ENCODE measurements around the gene ACTR6. TPM values are rescaled to one million over a fixed set of nuclear protein-coding genes. Genes with fewer than 3 reads are reported as not detected.

ACTR6 gene
- total and polyA plus RNA-seq, 9 of the 15 experiments (the other 6 are each of a cell fraction or from before 2014, with no cell fraction given): 26.1 to 109 (median 70.9) TPM

GRCh38 chr12:100199347-100200149 lies 1.1 kb upstream of the ACTR6 start (continued):
- TF ChIP-seq ZBTB11 (CRISPR knock-in tag; IDR thresholded peaks at IDR 0.05): peak in 1 of 3 experiments; percentile 5; a peak in 1 of 6 replicates
- 0 out of 2 replicates have a peak, but pooled peaks have one; percentile 48 for TF ChIP-seq HDGF (IDR thresholded peaks at IDR 0.05)
- TF ChIP-seq ZNF165 (CRISPR knock-in tag; IDR thresholded peaks at IDR 0.05; ENCODE audit: borderline replicate concordance): no peak
- TF ChIP-seq GTF2A2 (tag; IDR thresholded peaks at IDR 0.05): no peak
- TF ChIP-seq E2F5 (CRISPR knock-in tag; IDR thresholded peaks at IDR 0.05): no peak
- no peak for TF ChIP-seq USF2 (CRISPR knock-in tag; IDR thresholded peaks at IDR 0.05)
- TF ChIP-seq SIX5 (IDR thresholded peaks at IDR 0.05; ENCODE audit: borderline replicate concordance in 1 of 2, insufficient read depth in 1 of 2, low read depth in 1 of 2, low read length in 2 of 2): no peak
- TF ChIP-seq VEZF1 (CRISPR knock-in tag; IDR thresholded peaks at IDR 0.05): peak; percentile 77
- no peak for TF ChIP-seq TOE1 (IDR thresholded peaks at IDR 0.05; ENCODE audit: borderline replicate concordance)
- no peak for TF ChIP-seq TOE1 (CRISPR knock-in tag; IDR thresholded peaks at IDR 0.05; ENCODE audit: borderline replicate concordance, low read depth)
- TF ChIP-seq ETS2 (tag; IDR thresholded peaks at IDR 0.05; ENCODE audit: borderline replicate concordance, poor library complexity, severe bottlenecking): no peak
- TF ChIP-seq RB1 (IDR thresholded peaks at IDR 0.05; ENCODE audit: low read depth): 0 out of 2 replicates have a peak, but pooled peaks have one; percentile 64
- no peak for TF ChIP-seq ZNF551 (CRISPR knock-in tag; IDR thresholded peaks at IDR 0.05)
- TF ChIP-seq LARP7 (IDR thresholded peaks at IDR 0.05): peak; percentile 35; the same call in 1 of the 2 replicates
- no peak for TF ChIP-seq KDM1A (IDR thresholded peaks at IDR 0.05)
- peak; percentile 58 for TF ChIP-seq L3MBTL2 (IDR thresholded peaks at IDR 0.05)

All from K562 (cell line).